Hepatocyte (in vitro differentiated cells): ENCODE results near the gene BTRC. TPM values are rescaled to one million over a fixed set of nuclear protein-coding genes. Genes with fewer than 3 reads are reported as not detected.

Experiments
- DNase-seq: peaks from one replicate; pipeline ENCODE4 v3.0.0-alpha.2; 2016; ENCODE audit warnings: low spot score
- H2AFZ ChIP-seq: fragments of 200-600 bp; sonication (generic); 2 replicates; pipeline ENCODE4 v1.6.0; 2016; ENCODE audit warnings: antibody characterized with exemption, mild to moderate bottlenecking
- H3K27ac ChIP-seq: fragments of 200-600 bp; sonication (generic); 2 replicates; pipeline ENCODE4 v1.5.1; 2016; ENCODE audit warnings: mild to moderate bottlenecking
- H3K27me3 ChIP-seq: fragments of 200-600 bp; sonication (generic); 2 replicates; pipeline ENCODE4 v1.6.1; 2016
- H3K36me3 ChIP-seq: fragments of 200-600 bp; sonication (generic); replicated peaks from 2 replicates; pipeline ENCODE4 v1.5.1; 2016; ENCODE audit warnings: low read depth; ENCODE audit not compliant: insufficient read depth
- H3K4me1 ChIP-seq: fragments of 200-600 bp; sonication (generic); 2 replicates; pipeline ENCODE4 v1.5.1; 2016; ENCODE audit warnings: mild to moderate bottlenecking, moderate library complexity; ENCODE audit not compliant: insufficient read depth
- H3K4me2 ChIP-seq: fragments of 200-600 bp; sonication (generic); 2 replicates; pipeline ENCODE4 v1.6.0; 2016
- H3K4me3 ChIP-seq: fragments of 200-600 bp; sonication (generic); 2 replicates; pipeline ENCODE4 v1.5.1; 2016; ENCODE audit warnings: mild to moderate bottlenecking
- H3K79me2 ChIP-seq: fragments of 200-600 bp; sonication (generic); 2 replicates; pipeline ENCODE4 v1.6.0; 2017; ENCODE audit warnings: mild to moderate bottlenecking
- H3K9me2 ChIP-seq: fragments of 200-600 bp; sonication (generic); replicated peaks from 2 replicates; pipeline ENCODE4 v1.6.0; 2017; ENCODE audit warnings: mild to moderate bottlenecking; ENCODE audit not compliant: insufficient read depth
- H3K9me3 ChIP-seq: fragments of 200-600 bp; sonication (generic); 2 replicates; pipeline ENCODE4 v1.5.1; 2016; ENCODE audit warnings: low read depth, mild to moderate bottlenecking
- H4K20me1 ChIP-seq: fragments of 200-600 bp; sonication (generic); 2 replicates; pipeline ENCODE4 v1.6.0; 2016; ENCODE audit warnings: mild to moderate bottlenecking; ENCODE audit not compliant: insufficient read depth, poor library complexity, severe bottlenecking
- CTCF ChIP-seq: fragments of 200-600 bp; sonication (generic); IDR thresholded peaks from 2 replicates; pipeline ENCODE4 v1.5.1; 2016; ENCODE audit warnings: antibody characterized with exemption, mild to moderate bottlenecking; ENCODE audit not compliant: poor library complexity
- EZH2 ChIP-seq: fragments of 200-600 bp; sonication (generic); IDR thresholded peaks from 2 replicates; pipeline ENCODE4 v1.6.1; 2016; ENCODE audit warnings: antibody characterized with exemption, mild to moderate bottlenecking, borderline replicate concordance
- EZH2phosphoT487 ChIP-seq: fragments of 200-600 bp; sonication (generic); IDR thresholded peaks from one replicate; pipeline ENCODE4 v1.6.1; 2018; ENCODE audit warnings: antibody characterized with exemption, mild to moderate bottlenecking, low read depth, moderate library complexity; ENCODE audit not compliant: unreplicated experiment, severe bottlenecking
- WGBS: methylation state at CpG from one replicate; pipeline ENCODE4 v1.1.6; 2016; ENCODE audit warnings: low lambda C conversion rate; ENCODE audit errors: missing lambda C conversion rate; 5-methylcytosine and 5-hydroxymethylcytosine counted together
- polyA plus RNA-seq: library from polyadenylated mRNA; unstranded; fragments of >200 nt; fragmentation: Nextera tagmentation; extraction: Ambion mirVana; gene quantifications from 2 replicates; pipeline ENCODE4 v1.2.1, GENCODE V29; 2016
- total RNA-seq: library from RNA; depleted of rRNA; stranded (reverse); fragments of >200 nt; gene quantifications from 2 replicates; pipeline ENCODE4 v1.2.3, GENCODE V29; 2014

The BTRC gene
- total and polyA plus RNA-seq, 2 experiments from 2014 or later, result 14.5 to 24.3 TPM

- Histone ChIP-seq H3K4me1 (no peaks in the 10 kb centered on the region), H3K4me2 (no peak overlapping the region), H3K27me3 (no peaks in the 10 kb centered on the region), H4K20me1 (peaks cover 9% of the 10 kb centered on the region), H3K36me3 (no peaks in the 10 kb centered on the region), H3K9me3 (no peaks in the 10 kb centered on the region), H3K4me3 (no peak overlapping the region), H3K79me2 (peaks cover 12% of the 10 kb centered on the region), H3K27ac (no peak overlapping the region), H3K9me2 (no peaks in the 10 kb centered on the region), H2AFZ (no peak overlapping the region)
- TF ChIP-seq EZH2 (no peak), CTCF (no peak), EZH2phosphoT487 (no peak)
- 59% methylated on average over 2 of the region's 3 CpGs for WGBS
- no peak for DNase-seq
Measured at GRCh38 chr10:101429423-101429822, 75.5 kb downstream of the BTRC start.

GRCh38 chr10:101436302-101436701 is 82.3 kb downstream of the BTRC start:
- WGBS, result 95% methylated on average over 6 of the region's 6 CpGs
- Histone ChIP-seq H3K4me2 (no peak overlapping the region), H3K27me3 (no peaks in the 10 kb centered on the region), H4K20me1 (peaks cover 2% of the 10 kb centered on the region), H3K27ac (no peak overlapping the region), H3K4me3 (no peak overlapping the region), H2AFZ (no peak overlapping the region), H3K36me3 (no peaks in the 10 kb centered on the region), H3K9me3 (no peaks in the 10 kb centered on the region), H3K9me2 (no peaks in the 10 kb centered on the region), H3K4me1 (no peaks in the 10 kb centered on the region), H3K79me2 (no peaks in the 10 kb centered on the region)
- no peak for DNase-seq
- no peak for TF ChIP-seq CTCF
- TF ChIP-seq EZH2, result no peak
- no peak for TF ChIP-seq EZH2phosphoT487

- Histone ChIP-seq H3K27me3 (no peaks in the 10 kb centered on the region), H2AFZ (no peak overlapping the region), H3K4me3 (no peak overlapping the region), H3K9me2 (no peaks in the 10 kb centered on the region), H3K4me2 (no peak overlapping the region), H3K9me3 (no peaks in the 10 kb centered on the region), H4K20me1 (peaks cover 5% of the 10 kb centered on the region), H3K4me1 (no peaks in the 10 kb centered on the region), H3K27ac (no peak overlapping the region), H3K36me3 (no peaks in the 10 kb centered on the region), H3K79me2 (peaks cover 5% of the 10 kb centered on the region)
- TF ChIP-seq EZH2 (no peak), EZH2phosphoT487 (no peak), CTCF (no peak)
- DNase-seq, result no peak
- 60% methylated on average over 5 of the region's 5 CpGs for WGBS
Measured at GRCh38 chr10:101438881-101439391, 85.0 kb downstream of the BTRC start.
